Heart left ventricle (tissue), 13 donors: ENCODE measurements around the gene RTF1.

Experiments used
- CTCF ChIP-seq, 12 donors: fragments of 200-600 bp; sonication (generic) in 4 of 12; IDR thresholded peaks; one replicate each; pipeline versions ENCODE4 v1.5.0 to v1.8.0; 2018 to 2022; ENCODE audit warnings: antibody characterized with exemption in 12 of 12, mild to moderate bottlenecking in 5 of 12
- POLR2A ChIP-seq, 2 donors: fragments of 450-650 bp; IDR thresholded peaks; one replicate each; pipeline ENCODE4 v1.6.1; 2017; ENCODE audit warnings: antibody characterized with exemption in 2 of 2, mild to moderate bottlenecking in 2 of 2, moderate library complexity in 2 of 2
- donor health status: ischemic (EF 13 %, LVEDD 7.1; RV severe dilation, severe dysfunction).
- donor health status: DM: no; HTN: yes; CAD: no.
- donor health status: DM: no; HTN: no; CAD: no.
- donor health status: ischemic (EF 25% LVEDD 6.9; RV normal size, moderate dysfunction).
- donor health status: ischemic (EF 25% LVEDD 5.7; RV mildly dilated, moderate dysfunction).
- donor health status: ischemic (EF 35%, LVEDD 5.7; RV mildly dilated, moderate dysfunction).
- donor health status: nonischemic (EF 11% LVEDD 7.7; RV severe dilation, severe dysfunction).
- donor health status: DM: yes; HTN: yes; CAD: no.
- donor health status: PGD.
- donor health status: ischemic (EF 29% LVEDD 5.4; RV normal size, mild dysfunction).
- donor health status: nonischemic (EF 23%, LVEDD 6.1; RV moderate dilation, normal function).

GRCh38 chr15:41401904-41402267 is 15.0 kb upstream of the RTF1 start:
- TF ChIP-seq CTCF (IDR thresholded peaks at IDR 0.05) (no peak), POLR2A (IDR thresholded peaks at IDR 0.05) (no peak)
